GM19324 (cell line): ENCODE results near the gene CCNF.
"Not testable (repeated sequence)": the region's sequence is repeated elsewhere in the genome, so short reads cannot be mapped to it uniquely, and the experiment has no call there.

Source experiments
- ATAC-seq: cut with Tn5 transposase; IDR thresholded peaks from one replicate; pipeline ENCODE4 v1.9.1; 2021; ENCODE audit warnings: mild to moderate bottlenecking, moderate library complexity; ENCODE audit not compliant: unreplicated experiment, low FRiP score

CCNF gene

GRCh38 chr16:2429034-2429770, at the start of gene CCNF:
Gene CCNF, plus strand, starts transcription at chr16:2429447. Its CDS starts 35 bp downstream, at chr16:2429482.
- peak; percentile 91 for ATAC-seq

GRCh38 chr16:2383501-2383900, 45.7 kb upstream of the CCNF start:
- ATAC-seq, result no peak

- no peak for ATAC-seq
Observed at GRCh38 chr16:2384426-2384825, 44.8 kb upstream of the CCNF start.

- no peak for ATAC-seq
Observed at GRCh38 chr16:2385190-2385836, 43.9 kb upstream of the CCNF start.

GRCh38 chr16:2385982-2386381, 43.3 kb upstream of the CCNF start:
- not testable (repeated sequence) for ATAC-seq

GRCh38 chr16:2386990-2387389, 42.3 kb upstream of the CCNF start:
- ATAC-seq, result no peak

GRCh38 chr16:2388139-2388874, 40.9 kb upstream of the CCNF start:
- no peak for ATAC-seq

GRCh38 chr16:2388875-2389433, 40.3 kb upstream of the CCNF start:
- no peak for ATAC-seq

GRCh38 chr16:2392025-2392424, 37.2 kb upstream of the CCNF start:
- ATAC-seq, result no peak

GRCh38 chr16:2398520-2398919, 30.7 kb upstream of the CCNF start:
- ATAC-seq, result no peak

- ATAC-seq, result no peak
Observed at GRCh38 chr16:2404099-2404498, 25.1 kb upstream of the CCNF start.

- no peak for ATAC-seq
Observed at GRCh38 chr16:2415085-2415484, 14.2 kb upstream of the CCNF start.

- no peak for ATAC-seq
Observed at GRCh38 chr16:2420035-2420434, 9.2 kb upstream of the CCNF start.

GRCh38 chr16:2422123-2422867, 7.0 kb upstream of the CCNF start:
- no peak for ATAC-seq

GRCh38 chr16:2424061-2425007, 4.9 kb upstream of the CCNF start:
- ATAC-seq, result no peak

GRCh38 chr16:2425008-2425518, 4.2 kb upstream of the CCNF start:
- no peak for ATAC-seq

- ATAC-seq, result no peak
Observed at GRCh38 chr16:2425825-2426430, 3.3 kb upstream of the CCNF start.

- no peak for ATAC-seq
Observed at GRCh38 chr16:2426941-2427361, 2.3 kb upstream of the CCNF start.

GRCh38 chr16:2427526-2427925, 1.7 kb upstream of the CCNF start:
- ATAC-seq, result no peak
